Skeletal muscle satellite cell (primary cell): ENCODE data around the gene CAMKK2.
"Not testable (repeated sequence)": the region's sequence is repeated elsewhere in the genome, so short reads cannot be mapped to it uniquely, and the experiment has no call there.

Experiments used
- H3K27me3 ChIP-seq: 2 replicates; pipeline ENCODE4 v1.7.0; 2013; ENCODE audit warnings: low read length; ENCODE audit not compliant: control insufficient read depth, insufficient read depth
- H3K36me3 ChIP-seq: 2 replicates; pipeline ENCODE4 v1.7.0; 2013; ENCODE audit warnings: mild to moderate bottlenecking, control low read depth, low read length; ENCODE audit not compliant: insufficient read depth
- H3K4me1 ChIP-seq: 2 replicates; pipeline ENCODE4 v1.7.0; 2013; ENCODE audit warnings: low read length; ENCODE audit not compliant: control insufficient read depth, insufficient read depth
- H3K4me2 ChIP-seq: 2 replicates; pipeline ENCODE4 v1.7.0; 2013; ENCODE audit warnings: mild to moderate bottlenecking, low read length
- H3K4me3 ChIP-seq: 2 replicates; pipeline ENCODE4 v1.7.0; 2013; ENCODE audit warnings: low read length
- H3K9ac ChIP-seq: 2 replicates; pipeline ENCODE4 v1.7.0; 2013; ENCODE audit warnings: mild to moderate bottlenecking, low read depth, low read length, moderate library complexity
- H3K9me3 ChIP-seq: replicated peaks from 2 replicates; pipeline ENCODE4 v1.7.0; 2013; ENCODE audit warnings: mild to moderate bottlenecking, control low read depth, low read length

CAMKK2 gene

DNA sequence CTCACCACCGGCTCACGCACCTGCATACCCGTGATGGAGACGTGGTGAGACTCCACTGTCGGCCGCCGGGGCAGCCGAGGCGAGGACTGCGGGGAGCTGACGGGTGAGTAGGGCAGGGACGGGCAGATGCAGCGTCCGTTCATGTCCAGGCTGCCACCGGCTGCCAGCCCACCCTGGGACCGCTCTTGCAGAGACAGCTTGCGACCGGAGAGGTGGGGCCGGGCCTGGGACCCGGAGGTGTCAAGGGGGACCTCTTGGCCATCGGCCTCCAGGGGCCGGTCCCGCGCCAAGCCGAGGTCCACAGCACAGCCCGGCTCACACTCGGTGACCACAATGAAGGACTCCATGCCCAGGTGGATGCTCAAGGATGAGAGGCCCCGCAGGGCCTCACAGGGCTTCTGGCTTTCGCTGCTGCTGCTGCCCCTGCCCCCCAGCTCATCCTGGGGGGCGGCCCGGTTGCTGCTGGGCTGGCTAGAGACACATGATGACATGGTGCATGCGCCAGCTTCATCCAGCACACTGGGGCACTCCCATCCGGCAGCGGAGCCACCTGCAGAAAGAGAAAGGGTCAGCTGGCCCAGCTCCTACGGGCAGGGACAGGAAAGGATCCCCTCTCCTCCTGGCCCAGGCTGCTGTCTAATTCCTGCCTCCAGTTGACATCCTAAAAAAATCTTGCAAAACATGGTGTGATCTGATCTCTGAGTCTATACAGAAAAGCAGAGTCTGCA is 22.3 kb downstream of the CAMKK2 start:
- Histone ChIP-seq H3K4me2 (no peak overlapping the region), H3K9me3 (no peaks in the 10 kb centered on the region), H3K9ac (no peak overlapping the region), H3K4me1 (peaks cover 16% of the 10 kb centered on the region), H3K4me3 (no peak overlapping the region), H3K27me3 (no peaks in the 10 kb centered on the region), H3K36me3 (peaks cover 21% of the 10 kb centered on the region)

GRCh38 chr12:121273364-121273896 is 23.1 kb downstream of the CAMKK2 start:
- H3K9ac ChIP-seq = no peak overlapping the region
- H3K4me2 ChIP-seq = no peak overlapping the region
- peaks cover 29% of the 10 kb centered on the region for H3K36me3 ChIP-seq
- H3K4me1 ChIP-seq = peaks cover 8% of the 10 kb centered on the region
- H3K4me3 ChIP-seq = no peak overlapping the region
- H3K9me3 ChIP-seq = no peaks in the 10 kb centered on the region
- no peaks in the 10 kb centered on the region for H3K27me3 ChIP-seq

GRCh38 chr12:121267822-121268221 is 28.7 kb downstream of the CAMKK2 start:
- no peaks in the 10 kb centered on the region for H3K27me3 ChIP-seq
- H3K4me1 ChIP-seq = no peaks in the 10 kb centered on the region
- H3K4me3 ChIP-seq = no peak overlapping the region
- no peaks in the 10 kb centered on the region for H3K9me3 ChIP-seq
- H3K36me3 ChIP-seq = peaks cover 37% of the 10 kb centered on the region
- H3K9ac ChIP-seq = no peak overlapping the region
- no peak overlapping the region for H3K4me2 ChIP-seq

DNA sequence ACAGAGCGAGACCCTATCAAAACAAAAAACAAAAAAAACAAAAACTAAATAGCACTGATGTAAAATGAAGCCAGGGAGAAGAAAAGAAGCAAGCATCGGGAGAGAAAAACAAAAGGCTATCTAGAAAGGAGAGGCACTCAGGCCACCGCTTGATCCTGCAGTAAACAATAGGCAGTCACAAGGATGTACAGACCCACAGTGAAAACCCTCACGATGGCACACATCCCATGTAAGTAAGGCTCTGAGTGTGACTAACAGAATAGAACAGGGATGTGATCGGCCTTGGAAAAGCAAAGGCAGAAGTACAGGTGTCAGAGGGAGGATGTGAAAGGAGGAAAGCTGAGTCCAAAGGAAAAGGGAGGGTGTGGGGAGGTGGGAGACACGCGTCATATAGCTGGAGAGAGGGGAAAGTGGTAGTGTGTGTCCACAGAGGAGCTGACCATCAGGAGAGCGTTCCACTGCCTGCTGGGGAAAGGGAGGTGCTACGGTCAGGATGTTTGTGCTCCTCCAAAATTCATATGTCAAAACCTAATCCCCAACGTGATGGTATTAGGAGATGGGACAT is 31.5 kb downstream of the CAMKK2 start:
- H3K36me3 ChIP-seq = peaks cover 44% of the 10 kb centered on the region
- H3K9ac ChIP-seq = no peak overlapping the region
- no peaks in the 10 kb centered on the region for H3K9me3 ChIP-seq
- H3K4me3 ChIP-seq = no peak overlapping the region
- no peaks in the 10 kb centered on the region for H3K4me1 ChIP-seq
- no peak overlapping the region for H3K4me2 ChIP-seq
- H3K27me3 ChIP-seq = no peaks in the 10 kb centered on the region

GRCh38 chr12:121264135-121264534 is 32.4 kb downstream of the CAMKK2 start:
- no peak overlapping the region for H3K9ac ChIP-seq
- no peak overlapping the region for H3K4me2 ChIP-seq
- peaks cover 47% of the 10 kb centered on the region for H3K36me3 ChIP-seq
- H3K27me3 ChIP-seq = no peaks in the 10 kb centered on the region
- no peaks in the 10 kb centered on the region for H3K4me1 ChIP-seq
- no peaks in the 10 kb centered on the region for H3K9me3 ChIP-seq
- H3K4me3 ChIP-seq = no peak overlapping the region

DNA sequence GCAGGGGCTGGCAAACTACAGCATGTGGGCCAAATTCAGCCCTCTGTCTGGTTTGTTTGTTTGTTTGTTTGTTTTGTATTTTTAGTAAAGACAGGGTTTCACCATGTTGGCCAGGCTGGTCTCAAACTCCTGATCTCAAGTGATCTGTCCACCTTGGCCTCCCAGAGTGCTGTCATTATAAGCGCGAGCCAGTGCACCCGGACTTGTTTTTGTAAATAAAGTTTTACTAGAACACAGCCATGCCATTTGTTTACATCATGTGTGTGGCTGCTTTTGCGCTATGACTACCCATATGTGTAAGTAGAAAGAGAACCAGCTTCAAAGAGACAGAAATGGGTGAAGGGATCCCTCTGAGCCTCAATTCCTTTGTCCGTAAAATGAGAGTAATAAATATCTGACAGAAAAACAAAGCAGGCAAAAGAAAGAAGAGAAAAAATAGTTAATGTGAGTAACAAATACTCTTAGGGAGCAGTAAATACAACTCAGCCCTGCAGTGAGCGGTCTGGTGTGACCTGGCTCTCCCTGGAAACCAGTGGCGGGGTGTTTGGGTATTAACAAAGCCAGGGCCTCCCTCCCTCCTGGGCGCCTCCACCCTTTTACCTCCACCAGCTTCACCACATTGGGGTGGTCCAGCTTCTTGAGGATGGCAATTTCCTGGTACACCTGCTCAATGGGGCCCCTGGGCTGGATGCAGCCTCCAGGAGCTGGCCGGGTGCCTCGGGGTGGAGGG is 33.1 kb downstream of the CAMKK2 start:
- H3K36me3 ChIP-seq = peaks cover 42% of the 10 kb centered on the region

GRCh38 chr12:121261398-121261797 is 35.1 kb downstream of the CAMKK2 start:
- Histone ChIP-seq H3K9me3 (no peaks in the 10 kb centered on the region), H3K4me2 (no peak overlapping the region), H3K4me1 (no peaks in the 10 kb centered on the region), H3K9ac (no peak overlapping the region), H3K36me3 (peaks cover 50% of the 10 kb centered on the region), H3K27me3 (no peaks in the 10 kb centered on the region), H3K4me3 (no peak overlapping the region)

More for the DNA sequence above, 33.1 kb downstream of the CAMKK2 start:
- Histone ChIP-seq H3K9ac (no peak overlapping the region), H3K9me3 (no peaks in the 10 kb centered on the region), H3K4me2 (no peak overlapping the region), H3K4me1 (no peaks in the 10 kb centered on the region), H3K27me3 (no peaks in the 10 kb centered on the region), H3K4me3 (no peak overlapping the region)

- H3K4me3 ChIP-seq = no peak overlapping the region
- H3K9ac ChIP-seq = no peak overlapping the region
- H3K27me3 ChIP-seq = no peaks in the 10 kb centered on the region
- no peaks in the 10 kb centered on the region for H3K9me3 ChIP-seq
- peaks cover 53% of the 10 kb centered on the region for H3K36me3 ChIP-seq
- no peak overlapping the region for H3K4me2 ChIP-seq
- H3K4me1 ChIP-seq = no peaks in the 10 kb centered on the region
These were observed 36.4 kb downstream of the CAMKK2 start for GRCh38 chr12:121260091-121260490.

- Histone ChIP-seq H3K4me3 (no peak overlapping the region), H3K36me3 (peaks cover 61% of the 10 kb centered on the region), H3K9ac (no peak overlapping the region)
These were observed 37.4 kb downstream of the CAMKK2 start for GRCh38 chr12:121259074-121259473.

GRCh38 chr12:121257704-121258449 is 38.6 kb downstream of the CAMKK2 start:
- H3K27me3 ChIP-seq, H3K9ac ChIP-seq, H3K9me3 ChIP-seq, H3K4me1 ChIP-seq, H3K4me3 ChIP-seq, H3K4me2 ChIP-seq: not testable (repeated sequence)
- peaks cover 63% of the 10 kb centered on the region for H3K36me3 ChIP-seq

More at GRCh38 chr12:121259074-121259473, 37.4 kb downstream of the CAMKK2 start:
- no peaks in the 10 kb centered on the region for H3K27me3 ChIP-seq
- H3K4me2 ChIP-seq = no peak overlapping the region
- no peaks in the 10 kb centered on the region for H3K9me3 ChIP-seq
- H3K4me1 ChIP-seq = no peaks in the 10 kb centered on the region

DNA sequence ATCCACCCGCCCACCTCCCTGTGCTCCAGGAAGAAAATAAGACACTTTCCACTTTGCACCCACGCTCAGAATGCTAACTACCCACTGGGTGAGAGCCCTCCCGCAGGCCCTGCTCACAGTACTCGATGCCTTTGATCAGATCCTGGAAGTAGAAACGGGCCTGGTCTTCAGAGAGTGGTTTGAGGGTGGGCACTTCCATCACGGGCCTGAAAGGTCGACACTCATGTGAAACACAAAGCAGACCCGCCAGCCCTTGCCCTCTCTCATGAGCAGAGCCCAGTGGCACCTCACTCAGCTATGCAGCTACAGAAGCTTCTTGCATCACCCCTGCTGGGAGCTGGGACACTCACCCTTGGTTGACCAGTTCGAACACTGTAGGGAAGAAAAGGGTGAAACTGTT is 41.1 kb downstream of the CAMKK2 start:
- Histone ChIP-seq H3K4me2 (no peak overlapping the region), H3K36me3 (peaks cover 65% of the 10 kb centered on the region), H3K9me3 (no peaks in the 10 kb centered on the region), H3K9ac (no peak overlapping the region), H3K4me1 (no peaks in the 10 kb centered on the region), H3K4me3 (no peak overlapping the region), H3K27me3 (no peaks in the 10 kb centered on the region)
